ENCODE data around the gene TMEM163.

TMEM163 gene

GRCh38 chr2:134425724-134426496, 292.9 kb downstream of the TMEM163 start:
- DNase-seq = no peak

DNA sequence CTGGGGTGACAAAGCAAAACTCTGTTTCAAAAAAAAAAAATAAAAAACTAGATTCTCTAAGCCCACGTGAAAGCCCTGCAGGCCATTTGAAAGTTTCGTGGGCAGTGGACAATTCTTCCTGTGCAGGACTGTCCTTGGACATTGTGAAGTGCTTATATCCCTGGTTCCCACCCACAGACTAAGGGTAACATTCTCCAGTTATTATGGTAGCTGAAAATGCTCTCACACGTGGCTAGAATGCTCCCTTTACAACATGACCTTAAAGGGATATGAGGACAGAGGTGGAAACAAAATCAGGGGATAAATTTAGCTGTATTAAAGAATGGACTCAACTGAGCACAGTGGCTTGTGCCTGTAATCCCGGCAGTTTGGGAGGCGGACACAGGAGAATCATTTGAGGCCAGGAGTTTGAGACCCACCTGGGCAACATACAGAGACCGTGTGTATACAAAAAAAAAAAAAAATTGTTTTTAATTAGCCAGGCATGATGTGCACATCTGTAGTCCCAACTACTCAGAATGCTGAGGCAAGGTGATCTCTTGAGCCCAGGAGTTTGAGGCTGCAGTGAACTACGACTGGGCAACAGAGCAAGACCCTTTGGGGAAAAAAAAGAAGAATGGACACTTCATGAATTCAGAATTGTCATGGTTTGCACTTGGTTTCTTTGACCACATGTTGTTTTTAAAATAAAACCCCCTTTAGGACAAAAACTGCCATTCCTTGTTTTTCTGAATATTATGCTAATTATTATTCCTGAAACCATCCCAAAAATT, 297.1 kb downstream of the TMEM163 start:
- DNase-seq = no peak

DNA sequence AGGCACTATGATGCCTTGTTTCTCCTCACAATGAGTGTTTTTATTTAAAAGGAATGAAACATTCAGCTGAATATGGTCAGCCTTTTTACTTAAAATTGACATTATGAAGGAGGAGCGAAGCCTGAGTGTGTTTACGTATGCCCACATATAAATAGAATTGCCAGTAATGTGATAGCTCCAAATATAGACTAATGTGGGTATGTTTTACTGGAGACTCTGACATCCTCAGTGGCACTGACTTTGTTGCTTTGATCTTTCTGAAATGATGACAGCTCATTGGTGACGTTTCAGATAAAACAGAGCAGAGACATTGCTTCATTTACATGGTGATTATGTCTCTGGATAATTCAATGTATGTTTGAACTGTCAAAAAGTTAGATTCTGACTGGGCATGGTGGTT, 297.9 kb downstream of the TMEM163 start:
- no peak for DNase-seq

DNA sequence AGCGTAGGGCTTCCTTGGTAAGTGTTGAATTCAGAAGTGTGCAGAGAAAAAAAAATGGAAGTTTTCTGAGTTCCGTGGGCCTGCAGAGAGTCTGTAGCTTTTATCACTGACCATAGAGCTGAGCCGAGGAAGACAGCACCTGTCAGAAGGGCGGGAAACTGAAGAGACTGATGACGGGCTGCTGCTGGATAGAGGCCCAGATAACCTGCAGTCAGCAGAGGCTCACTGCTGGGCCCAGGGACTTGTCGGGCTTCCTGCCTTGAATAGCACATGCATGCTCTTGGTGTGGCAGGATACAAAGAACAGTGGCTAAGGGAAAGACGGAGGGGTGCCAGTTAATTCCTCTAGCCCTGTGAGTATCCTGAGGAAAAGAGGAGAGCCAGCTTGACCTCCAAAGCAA, 298.5 kb downstream of the TMEM163 start:
- DNase-seq = no peak

DNA sequence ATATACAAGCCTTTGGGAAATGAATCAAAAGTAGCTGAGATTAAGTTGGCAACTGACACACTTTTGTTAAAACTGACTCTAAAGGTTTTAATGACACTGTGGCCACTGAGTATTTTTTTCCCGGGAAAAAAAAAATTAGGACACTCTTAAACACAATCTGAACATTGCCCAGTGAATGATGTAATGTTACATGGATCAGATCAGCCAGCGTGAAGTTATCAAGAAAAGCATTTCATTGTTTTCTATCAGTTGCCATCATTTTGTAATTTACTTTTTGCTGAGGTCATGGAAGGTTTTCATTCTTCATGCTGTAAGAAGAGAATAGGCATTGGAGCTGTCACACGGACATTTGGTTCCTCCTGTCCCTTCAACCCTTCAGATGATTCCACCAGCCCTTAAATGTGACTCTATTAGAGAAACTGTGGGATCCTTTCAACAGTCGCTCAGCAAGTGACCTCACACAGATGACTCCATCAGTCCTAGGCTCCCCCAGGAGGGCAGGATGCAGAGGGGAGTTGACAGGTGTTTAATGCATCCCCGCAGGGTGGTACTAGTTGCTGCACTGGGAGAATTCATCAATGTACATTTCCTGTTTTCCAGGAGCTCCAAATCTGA, 300.7 kb downstream of the TMEM163 start:
- no peak for DNase-seq

DNA sequence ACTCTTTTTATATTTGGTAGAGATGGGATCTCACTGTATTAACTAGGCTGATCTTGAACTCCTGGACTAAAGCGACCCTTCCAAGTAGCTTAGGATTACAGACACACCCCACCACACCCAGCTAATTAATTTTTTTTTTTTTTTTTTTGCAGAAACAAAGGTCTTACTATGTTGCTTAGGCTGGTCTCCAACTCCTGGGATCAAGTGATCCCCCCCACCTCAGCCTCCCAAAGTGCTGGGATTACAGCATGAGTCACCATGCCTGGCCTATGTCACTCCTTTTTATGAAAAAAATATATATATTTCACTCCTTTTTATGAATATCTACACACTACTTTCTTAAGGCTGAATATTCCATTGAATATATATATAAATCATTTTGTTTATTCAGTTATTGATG, 302.2 kb downstream of the TMEM163 start:
- no peak for DNase-seq

DNA sequence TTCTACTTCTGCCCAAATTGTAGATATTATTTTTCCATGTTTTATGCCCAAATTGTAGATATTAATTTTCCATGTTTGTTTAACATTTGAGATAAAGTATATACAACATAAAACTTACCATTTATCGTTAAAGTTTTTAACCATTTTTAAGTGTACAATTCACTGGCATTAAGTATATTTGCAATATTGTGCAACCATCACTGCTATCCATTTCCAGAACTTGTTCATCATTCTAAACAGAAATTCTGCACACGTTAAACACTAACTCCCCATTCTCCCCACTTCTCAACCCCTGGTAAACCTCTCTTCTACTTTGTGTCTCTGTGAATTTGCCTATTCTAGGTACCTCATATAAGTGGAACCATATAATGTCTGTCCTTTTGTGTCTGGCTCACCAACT, 302.8 kb downstream of the TMEM163 start:
- no peak for DNase-seq

- DNase-seq = no peak
These were observed 304.9 kb downstream of the TMEM163 start for GRCh38 chr2:134413912-134414311.

- no peak for DNase-seq
These were observed 305.4 kb downstream of the TMEM163 start for GRCh38 chr2:134413430-134413829.

DNA sequence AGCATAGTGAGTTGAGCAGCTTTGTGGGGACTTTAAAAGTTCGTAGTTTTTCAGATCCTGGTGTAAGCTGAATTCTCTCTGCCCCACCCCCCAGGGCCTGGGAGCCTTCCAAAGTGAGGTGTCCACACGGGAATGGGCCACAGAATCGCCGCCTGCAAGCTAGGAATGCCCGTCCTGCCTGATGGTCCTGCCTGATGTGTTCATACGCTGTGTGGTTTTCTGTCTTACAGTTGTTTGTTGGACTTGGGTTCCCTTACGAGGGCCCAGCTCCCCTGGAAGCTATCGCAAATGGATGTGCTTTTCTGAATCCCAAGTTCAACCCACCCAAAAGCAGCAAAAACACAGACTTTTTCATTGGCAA, 306.2 kb downstream of the TMEM163 start:
- DNase-seq = no peak

GRCh38 chr2:134411828-134412638, 306.8 kb downstream of the TMEM163 start:
- DNase-seq = no peak

GRCh38 chr2:134411279-134411827, 307.4 kb downstream of the TMEM163 start:
- DNase-seq = no peak

- DNase-seq = no peak
These were observed 308.0 kb downstream of the TMEM163 start for GRCh38 chr2:134410831-134411231.

DNA sequence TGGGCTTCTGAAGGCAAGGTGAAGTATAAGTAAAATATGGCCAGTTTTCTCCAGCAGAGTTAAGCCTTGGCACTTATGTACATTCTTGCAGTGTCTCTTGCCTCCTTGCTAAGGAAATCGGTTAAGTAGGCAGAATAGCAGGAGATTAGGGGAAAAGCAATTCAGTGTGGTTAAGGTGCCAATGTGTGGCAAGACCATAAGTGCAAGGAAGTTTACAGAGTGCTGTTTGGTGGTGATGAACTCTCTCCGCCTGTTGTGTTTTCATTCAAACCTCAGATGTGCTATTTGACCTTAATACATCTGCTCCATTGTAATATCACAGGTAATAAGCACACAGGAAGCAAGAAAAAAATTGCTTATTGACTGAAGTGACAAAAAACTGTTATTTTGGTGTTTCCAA, 308.8 kb downstream of the TMEM163 start:
- DNase-seq = no peak

GRCh38 chr2:134408791-134409190, 310.0 kb downstream of the TMEM163 start:
- no peak for DNase-seq

DNA sequence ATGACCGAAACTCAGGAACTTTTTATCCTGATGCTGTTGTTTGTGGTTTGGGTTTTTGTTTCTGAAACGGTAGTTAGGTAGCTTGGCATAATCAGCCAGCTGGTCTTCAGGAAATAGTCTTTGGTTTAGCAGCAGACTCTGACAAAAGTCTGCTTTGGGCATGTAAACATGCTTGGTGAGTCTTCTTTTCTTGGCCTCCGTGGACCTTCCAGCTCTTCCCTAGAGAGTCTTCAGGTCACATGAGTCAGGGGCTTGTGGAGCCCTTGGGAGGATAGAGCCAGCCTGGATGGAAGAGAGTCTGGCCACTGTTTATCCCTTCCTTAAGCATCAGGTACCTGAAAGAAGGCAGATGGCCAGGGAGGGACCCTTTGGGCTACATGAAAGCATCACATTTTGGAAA, 310.4 kb downstream of the TMEM163 start:
- DNase-seq = no peak

DNA sequence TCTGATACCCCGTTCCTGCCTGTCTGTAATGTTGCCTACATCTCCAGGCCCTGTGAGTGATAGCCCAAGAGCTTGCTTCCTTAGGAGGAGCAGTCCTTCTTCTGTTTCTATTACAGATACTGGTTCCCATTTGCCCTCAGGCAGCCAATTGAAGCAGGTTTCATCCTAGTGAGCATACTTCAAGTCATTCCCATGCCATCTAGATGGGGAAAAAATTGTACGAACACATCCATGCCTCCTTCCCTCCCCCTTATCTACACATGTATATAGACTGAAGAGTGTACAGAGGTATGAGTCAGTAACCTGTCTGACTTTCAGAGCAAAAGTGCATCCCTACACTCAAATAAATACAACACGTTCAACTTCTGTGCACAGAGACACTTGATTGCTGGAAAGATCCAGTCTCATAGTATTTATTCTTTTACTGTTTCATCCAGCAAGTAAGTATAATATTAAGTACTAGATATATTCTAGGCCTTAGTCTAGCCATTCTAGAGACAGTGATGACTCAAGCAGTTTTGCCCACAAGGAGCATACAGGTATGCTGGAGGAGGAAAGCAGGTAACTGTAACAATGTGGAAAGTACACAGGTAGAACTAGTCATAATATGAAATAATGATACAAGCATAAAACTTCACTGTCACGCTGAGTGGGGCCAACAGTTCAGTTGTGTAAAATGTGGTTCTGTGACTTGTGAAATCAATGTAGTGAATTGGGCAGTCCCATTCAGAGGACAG, 311.5 kb downstream of the TMEM163 start:
- DNase-seq = no peak

DNA sequence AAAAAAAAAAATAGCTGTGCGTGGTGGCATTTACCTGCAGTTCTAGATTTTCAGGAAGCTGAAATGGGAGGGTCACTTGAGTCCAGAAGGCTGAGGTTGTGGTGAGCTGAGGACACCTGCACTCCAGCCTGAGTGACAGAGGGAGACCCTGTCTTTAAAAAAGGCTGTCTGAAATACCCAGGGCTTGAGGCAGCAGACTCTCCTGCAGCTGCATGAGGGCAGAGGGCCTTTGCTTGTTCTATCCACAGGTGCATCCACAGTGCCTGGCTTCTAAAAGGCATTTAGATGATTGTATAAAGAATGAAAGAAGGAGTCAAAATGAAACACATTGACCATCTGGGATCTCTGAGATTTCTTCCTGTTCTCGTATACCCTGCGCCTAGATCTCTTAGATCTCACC, 312.1 kb downstream of the TMEM163 start:
- no peak for DNase-seq

DNA sequence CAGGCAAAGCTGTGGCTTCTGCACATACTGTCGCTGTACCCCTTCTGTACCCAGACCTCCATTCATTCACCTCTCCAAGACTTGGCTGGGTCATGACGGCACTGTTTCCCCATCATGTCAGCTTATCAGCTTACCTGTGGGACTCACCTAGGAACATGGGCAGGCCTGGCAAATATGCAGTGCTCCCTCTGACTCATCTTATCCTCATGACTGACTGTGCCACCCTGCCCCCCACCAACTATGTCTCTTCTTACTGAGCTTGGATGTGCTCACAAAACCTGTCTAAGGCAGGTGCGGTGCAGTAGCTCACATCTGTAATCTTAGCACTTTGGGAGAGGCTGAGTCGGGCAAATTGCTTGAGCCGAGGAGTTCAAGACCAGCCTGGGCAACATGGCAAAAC, 312.5 kb downstream of the TMEM163 start:
- no peak for DNase-seq

Measured in NCI-H1048 (cell line).